Pancreas (tissue), 10 donors: ENCODE results near the gene RPL7A. TPM values are rescaled to one million over a fixed set of nuclear protein-coding genes. Genes with fewer than 3 reads are reported as not detected.

Experiments used
- ATAC-seq, 4 donors: fragments of 200-7000 bp; cut with Tn5 transposase; one replicate each; pipeline versions ENCODE4 v1.8.0 to v1.9.1; 2020; ENCODE audit warnings: mild to moderate bottlenecking in 4 of 4, moderate library complexity in 4 of 4
- DNase-seq, 6 donors: peaks; one replicate each; pipeline ENCODE4 v3.0.0-alpha.2; 2020
- FAIRE-seq: peaks from 2 replicates; lab custom pipeline; 2012; peaks lifted over from hg19 to GRCh38; lab: Jason Lieb, UNC
- H3K27ac ChIP-seq, 4 donors: fragments of 200-600 bp; sonication (generic); 1 replicate in 3 of 4; 2 replicates in 1 of 4; pipeline versions ENCODE4 v1.5.0 to v1.8.0; 2020
- H3K27me3 ChIP-seq, 4 donors: fragments of 200-600 bp; one replicate each; pipeline ENCODE4 v1.8.0; 2021
- H3K36me3 ChIP-seq, 3 donors: fragments of 200-600 bp; sonication (generic) in 1 of 3; one replicate each; pipeline versions ENCODE4 v1.5.0 to v1.8.0; 2020 to 2021
- H3K4me1 ChIP-seq, 3 donors: fragments of 200-600 bp; one replicate each; pipeline ENCODE4 v1.8.0; 2021
- H3K4me3 ChIP-seq, 4 donors: fragments of 200-600 bp; sonication (generic) in 2 of 4; one replicate each; pipeline versions ENCODE4 v1.5.0 to v1.8.0; 2020 to 2021
- H3K9me3 ChIP-seq, 4 donors: fragments of 200-600 bp; one replicate each; pipeline ENCODE4 v1.8.0; 2021
- WGBS, 2 donors: extraction: QIAGEN DNeasy Blood & Tissue Kit; methylation state at CpG; one replicate each; pipeline ENCODE4 v1.1.7; 2013; 5-methylcytosine and 5-hydroxymethylcytosine counted together
- intact Hi-C, 3 donors: fragments of 100-400 bp; cut with DNase I; formaldehyde crosslinking; loops; one replicate each; pipeline versions ENCODE4 v1.11.1 to v1.14.2; 2022
- polyA plus RNA-seq, 2 donors: library from polyadenylated mRNA; stranded (reverse); fragments of 200-250 nt; gene quantifications; one replicate each; pipeline ENCODE4 v1.2.3, GENCODE V29; 2013
- total RNA-seq, 6 donors: library from RNA; stranded (reverse); fragmentation: NEBNext Ultra II Directional in 4 of 6; extraction: Animal tissue kit (Norgen Biotek cat#: 25700) in 4 of 6; gene quantifications; one replicate each; pipeline versions ENCODE4 v1.2.1 to v1.2.4, GENCODE V29; 2021 to 2023
- TF ChIP-seq, protein P1 (sequence below), 4 donors: fragments of 200-600 bp; sonication (generic) in 3 of 4; IDR thresholded peaks; one replicate each; pipeline versions ENCODE4 v1.5.0 to v1.8.0; 2021; ENCODE audit warnings: antibody characterized with exemption in 4 of 4
- donor health status: healthy with polysubstance abuse.
- donor health status: DM: no; HTN: no; CAD: no; lungs with moderate emphysema.
- donor health status: DM: no; HTN: no; CAD: no.
- donor health status: control.
- donor health status: control.
- donor health status: Bipolar disorder and iron deficiency.
- donor health status: DM: yes; HTN: yes; CAD: no.
- donor health status: DM: no; HTN: no; CAD: no.
- donor health status: DM: no; HTN: no; CAD: no.
- donor health status: DM: yes; HTN: yes; CAD: no.

The RPL7A gene
- total and polyA plus RNA-seq, 8 donors, result 1,234 to 2,140 (median 1,834) TPM

GRCh38 chr9:133341369-133342068 is 6.5 kb upstream of the RPL7A start:
- Histone ChIP-seq H3K36me3 (peaks cover 0 to 35% (median 9%) of the 10 kb centered on the region in 3 donors), H3K27ac (no peak overlapping the region), H3K4me3 (no peak overlapping the region), H3K4me1 (peaks cover 0 to 2% (median under 1%) of the 10 kb centered on the region in 3 donors), H3K9me3 (no peaks in the 10 kb centered on the region), H3K27me3 (no peaks in the 10 kb centered on the region)
- intact Hi-C loops, result no loop called here
- WGBS, 2 donors, result 87 to 94% methylated on average over 15 of the region's 15 CpGs
- no peak for FAIRE-seq
- TF ChIP-seq, protein P1, sequence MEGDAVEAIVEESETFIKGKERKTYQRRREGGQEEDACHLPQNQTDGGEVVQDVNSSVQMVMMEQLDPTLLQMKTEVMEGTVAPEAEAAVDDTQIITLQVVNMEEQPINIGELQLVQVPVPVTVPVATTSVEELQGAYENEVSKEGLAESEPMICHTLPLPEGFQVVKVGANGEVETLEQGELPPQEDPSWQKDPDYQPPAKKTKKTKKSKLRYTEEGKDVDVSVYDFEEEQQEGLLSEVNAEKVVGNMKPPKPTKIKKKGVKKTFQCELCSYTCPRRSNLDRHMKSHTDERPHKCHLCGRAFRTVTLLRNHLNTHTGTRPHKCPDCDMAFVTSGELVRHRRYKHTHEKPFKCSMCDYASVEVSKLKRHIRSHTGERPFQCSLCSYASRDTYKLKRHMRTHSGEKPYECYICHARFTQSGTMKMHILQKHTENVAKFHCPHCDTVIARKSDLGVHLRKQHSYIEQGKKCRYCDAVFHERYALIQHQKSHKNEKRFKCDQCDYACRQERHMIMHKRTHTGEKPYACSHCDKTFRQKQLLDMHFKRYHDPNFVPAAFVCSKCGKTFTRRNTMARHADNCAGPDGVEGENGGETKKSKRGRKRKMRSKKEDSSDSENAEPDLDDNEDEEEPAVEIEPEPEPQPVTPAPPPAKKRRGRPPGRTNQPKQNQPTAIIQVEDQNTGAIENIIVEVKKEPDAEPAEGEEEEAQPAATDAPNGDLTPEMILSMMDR (IDR thresholded peaks at IDR 0.05), result no peak
- DNase-seq, result peak in 3 of 6 donors; percentile 12 to 59 (median 51)
- ATAC-seq, result peak in 3 of 4 donors; percentile 27 to 73 (median 48)

DNA sequence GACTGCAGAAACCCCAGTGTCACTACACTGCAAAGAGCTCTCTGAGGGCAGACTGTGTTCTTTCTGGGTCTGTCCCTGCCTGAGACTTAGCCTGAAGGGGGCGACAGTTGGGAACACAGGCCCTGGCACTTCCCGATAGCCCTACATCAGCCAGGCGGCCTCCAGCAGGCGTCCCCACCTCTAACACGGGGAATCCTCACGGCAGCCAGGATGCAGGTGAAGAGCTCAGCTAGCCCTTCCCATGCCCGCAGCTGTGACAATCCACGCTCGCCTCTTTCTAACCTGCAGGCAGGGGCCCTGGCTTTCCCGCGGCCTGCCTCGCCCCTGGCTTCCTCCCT is 6.0 kb upstream of the RPL7A start:
- ATAC-seq (no peak), FAIRE-seq (no peak), DNase-seq (peak in 1 of 6 donors; percentile 58)
- peaks cover 0 to 6% (median 5%) of the 10 kb centered on the region in 3 donors for H3K4me1 ChIP-seq
- peaks cover 0 to 35% (median 9%) of the 10 kb centered on the region in 3 donors for H3K36me3 ChIP-seq
- 84 to 90% methylated on average over 12 of the region's 12 CpGs for WGBS, 2 donors
- intact Hi-C loops, result no loop called here
- H3K27ac ChIP-seq, result no peak overlapping the region
- TF ChIP-seq, protein P1 (IDR thresholded peaks at IDR 0.05), result no peak
- H3K4me3 ChIP-seq, result no peak overlapping the region
- no peaks in the 10 kb centered on the region for H3K9me3 ChIP-seq
- H3K27me3 ChIP-seq, result no peaks in the 10 kb centered on the region

DNA sequence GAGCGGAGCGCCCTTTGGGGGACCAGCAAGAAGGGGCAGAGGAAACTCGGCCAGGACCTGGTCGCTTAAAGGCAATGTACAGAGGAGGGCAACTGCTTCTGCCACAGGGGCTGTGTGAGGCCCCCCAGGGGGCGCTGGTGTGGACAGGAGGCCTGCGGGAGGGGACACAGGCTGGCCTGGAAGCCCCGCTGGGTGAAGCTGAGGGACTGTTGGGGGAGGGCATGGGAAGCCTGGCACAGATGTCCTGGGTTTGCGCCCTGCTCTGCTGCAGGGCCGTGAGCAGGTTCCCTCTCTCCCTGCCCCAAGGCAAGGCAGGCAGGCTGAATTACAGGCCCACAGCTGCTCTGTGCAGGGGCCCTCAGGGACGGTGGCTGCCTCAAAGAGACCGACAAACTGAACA is 5.4 kb upstream of the RPL7A start:
- no peak overlapping the region for H3K4me3 ChIP-seq
- DNase-seq (peak in 3 of 6 donors; percentile 11 to 66 (median 41)), FAIRE-seq (no peak), ATAC-seq (no peak)
- intact Hi-C loops, result no loop called here
- no peaks in the 10 kb centered on the region for H3K9me3 ChIP-seq
- 88% methylated on average over 11 of the region's 11 CpGs for WGBS, 2 donors
- TF ChIP-seq, protein P1 (IDR thresholded peaks at IDR 0.05), result no peak
- H3K36me3 ChIP-seq, result peaks cover 0 to 35% (median 9%) of the 10 kb centered on the region in 3 donors
- H3K27ac ChIP-seq, result no peak overlapping the region
- peaks cover 0 to 6% (median 5%) of the 10 kb centered on the region in 3 donors for H3K4me1 ChIP-seq
- H3K27me3 ChIP-seq, result no peaks in the 10 kb centered on the region

GRCh38 chr9:133344071-133344470 is 3.9 kb upstream of the RPL7A start:
- Histone ChIP-seq H3K36me3 (peaks cover 0 to 35% (median 9%) of the 10 kb centered on the region in 3 donors), H3K27ac (no peak overlapping the region), H3K27me3 (no peaks in the 10 kb centered on the region), H3K4me1 (peaks cover under 1 to 6% (median 6%) of the 10 kb centered on the region in 3 donors), H3K4me3 (no peak overlapping the region), H3K9me3 (no peaks in the 10 kb centered on the region)
- TF ChIP-seq, protein P1 (IDR thresholded peaks at IDR 0.05), result no peak
- 93 to 96% methylated on average over 19 of the region's 19 CpGs for WGBS, 2 donors
- DNase-seq, result peak in 2 of 6 donors; percentile 8 to 39
- ATAC-seq, result no peak
- no peak for FAIRE-seq
- intact Hi-C loops, result no loop called here

- TF ChIP-seq, protein P1 (IDR thresholded peaks at IDR 0.05), result no peak
- 93 to 96% methylated on average over 12 of the region's 12 CpGs for WGBS, 2 donors
- peak in 2 of 6 donors; percentile 17 to 44 for DNase-seq
- Histone ChIP-seq H3K4me3 (no peak overlapping the region), H3K4me1 (peaks cover 6 to 14% (median 8%) of the 10 kb centered on the region in 3 donors), H3K36me3 (peaks cover 2 to 44% (median 14%) of the 10 kb centered on the region in 3 donors), H3K27me3 (no peaks in the 10 kb centered on the region), H3K9me3 (no peaks in the 10 kb centered on the region), H3K27ac (no peak overlapping the region)
- intact Hi-C loops, result no loop called here
- FAIRE-seq, result no peak
- ATAC-seq, result no peak
Observed at GRCh38 chr9:133344979-133345378, 3.0 kb upstream of the RPL7A start.
